HG03135 (cell line): ENCODE results near the gene ASIC1.

Source experiments
- ATAC-seq: cut with Tn5 transposase; IDR thresholded peaks from one replicate; pipeline ENCODE4 v1.9.1; 2021; ENCODE audit warnings: mild to moderate bottlenecking, moderate library complexity; ENCODE audit not compliant: unreplicated experiment

Gene ASIC1

GRCh38 chr12:50106907-50107306 is 49.5 kb downstream of the ASIC1 start:
- no peak for ATAC-seq

GRCh38 chr12:50107416-50108268 is 50.2 kb downstream of the ASIC1 start:
- ATAC-seq, result no peak

- ATAC-seq, result no peak
These were observed 51.9 kb downstream of the ASIC1 start for GRCh38 chr12:50109319-50109718.

GRCh38 chr12:50110127-50110761 is 52.8 kb downstream of the ASIC1 start:
- no peak for ATAC-seq

- no peak for ATAC-seq
These were observed 53.5 kb downstream of the ASIC1 start for GRCh38 chr12:50110762-50111351.

- no peak for ATAC-seq
These were observed 53.9 kb downstream of the ASIC1 start for GRCh38 chr12:50111395-50111692.

- ATAC-seq, result peak; percentile 84
These were observed 54.5 kb downstream of the ASIC1 start, which contains the start of gene COX14 for GRCh38 chr12:50111693-50112455. TSS of gene COX14 (plus strand) at chr12:50112236. CDS start at chr12:50120044, 7,808 bp downstream.

- no peak for ATAC-seq
These were observed 55.2 kb downstream of the ASIC1 start for GRCh38 chr12:50112456-50113218.

GRCh38 chr12:50117057-50117622 is 59.7 kb downstream of the ASIC1 start:
- ATAC-seq, result no peak

- ATAC-seq, result no peak
These were observed 62.0 kb downstream of the ASIC1 start for GRCh38 chr12:50119387-50119786.

GRCh38 chr12:50120521-50120920 is 63.1 kb downstream of the ASIC1 start:
- ATAC-seq, result no peak

- ATAC-seq, result no peak
These were observed 63.6 kb downstream of the ASIC1 start for GRCh38 chr12:50120953-50121352.

GRCh38 chr12:50121641-50122040 is 64.2 kb downstream of the ASIC1 start:
- no peak for ATAC-seq

- no peak for ATAC-seq
These were observed 65.8 kb downstream of the ASIC1 start for GRCh38 chr12:50123203-50123602.

GRCh38 chr12:50127546-50127945 is 70.2 kb downstream of the ASIC1 start:
- no peak for ATAC-seq

- ATAC-seq, result no peak
These were observed 71.9 kb downstream of the ASIC1 start for GRCh38 chr12:50129290-50129689.

- ATAC-seq, result no peak
These were observed 75.2 kb downstream of the ASIC1 start for GRCh38 chr12:50132505-50133135.
